K562 (cell line): ENCODE data around the gene ZCCHC24. TPM values are rescaled to one million over a fixed set of nuclear protein-coding genes. Genes with fewer than 3 reads are reported as not detected.

ENCODE experiments used
- ATAC-seq: fragments of 200-7000 bp; cut with Tn5 transposase; 3 replicates; pipeline ENCODE4 v1.9.1; 2020; ENCODE audit warnings: moderate library complexity
- BruUV-seq: library from RNA; stranded (reverse); fragments of 400-500 nt; replicated peaks from 2 replicates; lab custom pipeline; 2021; lab: Mats Ljungman, UMichigan
- CTCF ChIA-PET: fragments of 300-600 bp; formaldehyde crosslinking; extraction: SDS; loops from one replicate; lab custom pipeline; 2021; ENCODE audit warnings: low intra/inter-chr PET ratio; lab: Yijun Ruan, JAX
- POLR2A ChIA-PET: fragments of 300-600, 350-650 bp; sonication (Branson Sonifier 250); formaldehyde crosslinking; extraction: SDS; loops from one replicate; lab custom pipeline; 2021; ENCODE audit warnings: antibody characterized with exemption, inconsistent platforms; lab: Yijun Ruan, JAX
- DNase-seq, 4 experiments: peaks; one replicate each; pipeline versions ENCODE4 v3.0.0 to v3.0.0-alpha.2; 2011 to 2018; ENCODE audit warnings: low spot score in 3 of 4, mixed read lengths in 3 of 4; ENCODE audit errors: extremely low read depth in 1 of 4
- FAIRE-seq: peaks from 2 replicates; lab custom pipeline; 2011; peaks lifted over from hg19 to GRCh38; lab: Jason Lieb, UNC
- H2AFZ ChIP-seq: 2 replicates; pipeline ENCODE4 v1.6.0; 2011; ENCODE audit warnings: low read depth, low read length, control low read depth, inconsistent platforms
- H3K27ac ChIP-seq: fragments of 200-600 bp; 3 replicates; pipeline ENCODE4 v1.8.0; 2011; ENCODE audit warnings: low read depth, mild to moderate bottlenecking, control low read depth, inconsistent platforms, low read length, moderate library complexity, mixed read lengths; ENCODE audit errors: extremely low read depth
- H3K27me3 ChIP-seq, 2 experiments: fragments of 300-600 bp in 1 of 2; 2 replicates in 1 of 2; 3 replicates in 1 of 2; pipeline versions ENCODE4 v1.6.0 to v1.8.0; 2011; ENCODE audit warnings: inconsistent platforms in 2 of 2, low read length in 2 of 2, mild to moderate bottlenecking in 1 of 2, mixed read lengths in 1 of 2, moderate library complexity in 1 of 2; ENCODE audit not compliant: control insufficient read depth in 2 of 2, insufficient read depth in 2 of 2
- H3K36me3 ChIP-seq: fragments of 300-600 bp; 3 replicates; pipeline ENCODE4 v1.8.0; 2011; ENCODE audit warnings: mild to moderate bottlenecking, low read length, inconsistent platforms; ENCODE audit not compliant: control insufficient read depth, insufficient read depth
- H3K4me1 ChIP-seq, 2 experiments: fragments of 200-600 bp in 1 of 2; replicated peaks in 1 of 2; 2 replicates in 1 of 2; 3 replicates in 1 of 2; pipeline versions ENCODE4 v1.5.1 to v1.8.0; 2011; ENCODE audit warnings: inconsistent platforms in 2 of 2, low read length in 2 of 2, mild to moderate bottlenecking in 1 of 2, mixed read lengths in 1 of 2, moderate library complexity in 1 of 2; ENCODE audit not compliant: control insufficient read depth in 2 of 2, insufficient read depth in 2 of 2
- H3K4me2 ChIP-seq: 2 replicates; pipeline ENCODE4 v1.6.1; 2011; ENCODE audit warnings: low read length, control low read depth, inconsistent platforms, mixed read lengths; ENCODE audit not compliant: insufficient read depth
- H3K4me3 ChIP-seq: fragments of 200-600 bp; sonication (generic), shearing (Covaris generic); 2 replicates; pipeline ENCODE4 v1.5.1; 2016; ENCODE audit warnings: control low read depth, inconsistent platforms
- H3K79me2 ChIP-seq: fragments of 200-600 bp; 3 replicates; pipeline ENCODE4 v1.8.0; 2011; ENCODE audit warnings: low read length, inconsistent platforms; ENCODE audit not compliant: control insufficient read depth, insufficient read depth
- H3K9ac ChIP-seq, 2 experiments: 2 replicates each; pipeline versions ENCODE4 v1.6.0 to v1.6.1; 2011; ENCODE audit warnings: low read depth in 2 of 2, low read length in 2 of 2, control low read depth in 1 of 2, inconsistent platforms in 1 of 2, mild to moderate bottlenecking in 1 of 2, mixed read lengths in 1 of 2; ENCODE audit not compliant: insufficient read depth in 1 of 2
- H3K9me1 ChIP-seq: one replicate; pipeline ENCODE4 v1.6.0; 2011; ENCODE audit warnings: inconsistent platforms, mild to moderate bottlenecking, low read length, moderate library complexity; ENCODE audit not compliant: control insufficient read depth, insufficient read depth
- H3K9me3 ChIP-seq: replicated peaks from 2 replicates; pipeline ENCODE4 v1.5.1; 2011; ENCODE audit warnings: low read depth, low read length, inconsistent platforms; ENCODE audit not compliant: control insufficient read depth, insufficient read depth
- H4K20me1 ChIP-seq: replicated peaks from 2 replicates; pipeline ENCODE4 v1.6.1; 2011; ENCODE audit warnings: low read length, inconsistent platforms, mixed read lengths; ENCODE audit not compliant: control insufficient read depth, insufficient read depth
- BRF1 ChIP-seq: IDR thresholded peaks from 3 replicates; pipeline ENCODE4 v1.6.1; 2011; ENCODE audit warnings: borderline replicate concordance, mild to moderate bottlenecking; ENCODE audit not compliant: insufficient read length; ENCODE audit errors: extremely low read depth
- DPF2 ChIP-seq: fragments of 450-650 bp; IDR thresholded peaks from 2 replicates; pipeline ENCODE4 v1.6.1; 2016
- HNRNPH1 ChIP-seq: fragments of 200-400 bp; formaldehyde crosslinking; optimal IDR thresholded peaks from 2 replicates; pipeline ENCODE3; 2017; ENCODE audit warnings: low read depth, mild to moderate bottlenecking, low read length, moderate library complexity
- KAT2B ChIP-seq: IDR thresholded peaks from one replicate; pipeline ENCODE4 v1.6.1; 2012; ENCODE audit warnings: low read depth, mild to moderate bottlenecking, control low read depth, inconsistent platforms, low read length, moderate library complexity
- MED1 ChIP-seq: sonication (generic); formaldehyde crosslinking; IDR thresholded peaks from 2 replicates; pipeline ENCODE4 v1.8.1; 2023; ENCODE audit warnings: missing genetic modification reagents, borderline replicate concordance
- PURB ChIP-seq: sonication (generic); formaldehyde crosslinking; IDR thresholded peaks from 2 replicates; pipeline ENCODE4 v1.9.0; 2021; ENCODE audit warnings: low read depth, mild to moderate bottlenecking, missing genetic modification reagents
- RFX7 ChIP-seq: fragments of 250-450 bp; sonication (Bioruptor Pico); IDR thresholded peaks from 2 replicates; pipeline ENCODE4 v1.5.1; 2021; ENCODE audit warnings: mild to moderate bottlenecking
- ZNF175 ChIP-seq: fragments of 200-800 bp; sonication (Bioruptor generic); IDR thresholded peaks from 2 replicates; pipeline ENCODE4 v1.6.1; 2016; ENCODE audit warnings: low read depth, mild to moderate bottlenecking, missing genetic modification characterization, missing compliant biosample characterization
- ZNF699 ChIP-seq: fragments of 250-450 bp; sonication (Bioruptor Pico); IDR thresholded peaks from 2 replicates; pipeline ENCODE4 v1.8.0; 2021; ENCODE audit warnings: mild to moderate bottlenecking, moderate library complexity; ENCODE audit not compliant: insufficient replicate concordance
- ZNF830 ChIP-seq: fragments of 250-450 bp; sonication (Bioruptor Pico); IDR thresholded peaks from 2 replicates; pipeline ENCODE4 v1.5.0; 2021; ENCODE audit warnings: mild to moderate bottlenecking
- WGBS: fragments of 100-300 bp; shearing (Covaris generic); methylation state at CpG from one replicate; pipeline ENCODE4 v1.1.6; 2016; ENCODE audit warnings: low coverage, mixed read lengths; ENCODE audit not compliant: insufficient coverage; ENCODE audit errors: missing lambda C conversion rate; 5-methylcytosine and 5-hydroxymethylcytosine counted together
- in situ Hi-C: fragments of 300-500 bp; cut with MboI; formaldehyde crosslinking; loops from 4 replicates; pipeline ENCODE4 v1.15.0; 2018; ENCODE audit warnings: inconsistent platforms, mixed read lengths
- intact Hi-C: fragments of 100-400 bp; cut with micrococcal nuclease; formaldehyde crosslinking; loops from 2 replicates; pipeline ENCODE4 v1.14.2; 2022
- polyA plus RNA-seq, 8 experiments: library from polyadenylated mRNA; depleted of rRNA in 4 of 8; stranded (reverse) in 5 of 8; unstranded in 3 of 8; fragments of >200 nt; fragmentation: Nextera tagmentation in 2 of 8; fragmentation: Illumina TruSeq in 1 of 8; extraction: Ambion mirVana in 2 of 8; extraction: Trizol in 1 of 8; gene quantifications; 2 replicates each; pipeline versions ENCODE4 v1.2.1 to v1.2.3, GENCODE V29; 2011 to 2014; ENCODE audit warnings: inconsistent platforms in 1 of 8, missing spikeins in 1 of 8
- total RNA-seq, 7 experiments: library from RNA; depleted of rRNA in 6 of 7; stranded (reverse); fragments of >200 nt in 6 of 7; fragmentation: Illumina TruSeq in 2 of 7; extraction: Trizol in 2 of 7; gene quantifications; 2 replicates each; pipeline versions ENCODE4 v1.2.1 to v1.2.3, GENCODE V29; 2011 to 2021; ENCODE audit warnings: low replicate concordance in 1 of 7
- TF ChIP-seq, protein P1 (sequence below), 2 experiments: fragments of 150-350 bp in 1 of 2; IDR thresholded peaks; 2 replicates each; pipeline ENCODE4 v1.6.1; 2012 to 2016; ENCODE audit warnings: low read depth in 2 of 2, low read length in 2 of 2, mild to moderate bottlenecking in 1 of 2, moderate library complexity in 1 of 2
- TF ChIP-seq, protein P2 (sequence below), 3 experiments: fragments of 200-800 bp in 1 of 3; fragments of 250-450 bp in 1 of 3; fragments of 450-650 bp in 1 of 3; sonication (Bioruptor Pico) in 1 of 3; sonication (Bioruptor generic) in 1 of 3; formaldehyde crosslinking in 1 of 3; IDR thresholded peaks; 2 replicates each; pipeline versions ENCODE4 v1.6.1 to v1.8.0; 2016 to 2022; ENCODE audit warnings: mild to moderate bottlenecking in 2 of 3, missing genetic modification characterization in 2 of 3, missing compliant biosample characterization in 1 of 3, moderate library complexity in 1 of 3

ZCCHC24 gene
- total and polyA plus RNA-seq, 9 of the 15 experiments (the other 6 are each of a cell fraction or from before 2014, with no cell fraction given) = 0.84 to 11.0 (median 4.6) TPM

GRCh38 chr10:79342811-79343561 lies 102.4 kb downstream of the ZCCHC24 start (continued):
- TF ChIP-seq, protein P1, sequence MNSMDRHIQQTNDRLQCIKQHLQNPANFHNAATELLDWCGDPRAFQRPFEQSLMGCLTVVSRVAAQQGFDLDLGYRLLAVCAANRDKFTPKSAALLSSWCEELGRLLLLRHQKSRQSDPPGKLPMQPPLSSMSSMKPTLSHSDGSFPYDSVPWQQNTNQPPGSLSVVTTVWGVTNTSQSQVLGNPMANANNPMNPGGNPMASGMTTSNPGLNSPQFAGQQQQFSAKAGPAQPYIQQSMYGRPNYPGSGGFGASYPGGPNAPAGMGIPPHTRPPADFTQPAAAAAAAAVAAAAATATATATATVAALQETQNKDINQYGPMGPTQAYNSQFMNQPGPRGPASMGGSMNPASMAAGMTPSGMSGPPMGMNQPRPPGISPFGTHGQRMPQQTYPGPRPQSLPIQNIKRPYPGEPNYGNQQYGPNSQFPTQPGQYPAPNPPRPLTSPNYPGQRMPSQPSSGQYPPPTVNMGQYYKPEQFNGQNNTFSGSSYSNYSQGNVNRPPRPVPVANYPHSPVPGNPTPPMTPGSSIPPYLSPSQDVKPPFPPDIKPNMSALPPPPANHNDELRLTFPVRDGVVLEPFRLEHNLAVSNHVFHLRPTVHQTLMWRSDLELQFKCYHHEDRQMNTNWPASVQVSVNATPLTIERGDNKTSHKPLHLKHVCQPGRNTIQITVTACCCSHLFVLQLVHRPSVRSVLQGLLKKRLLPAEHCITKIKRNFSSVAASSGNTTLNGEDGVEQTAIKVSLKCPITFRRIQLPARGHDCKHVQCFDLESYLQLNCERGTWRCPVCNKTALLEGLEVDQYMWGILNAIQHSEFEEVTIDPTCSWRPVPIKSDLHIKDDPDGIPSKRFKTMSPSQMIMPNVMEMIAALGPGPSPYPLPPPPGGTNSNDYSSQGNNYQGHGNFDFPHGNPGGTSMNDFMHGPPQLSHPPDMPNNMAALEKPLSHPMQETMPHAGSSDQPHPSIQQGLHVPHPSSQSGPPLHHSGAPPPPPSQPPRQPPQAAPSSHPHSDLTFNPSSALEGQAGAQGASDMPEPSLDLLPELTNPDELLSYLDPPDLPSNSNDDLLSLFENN (IDR thresholded peaks at IDR 0.05; ENCODE audit: low read depth in 2 of 2, low read length in 2 of 2) = no peak

DNA sequence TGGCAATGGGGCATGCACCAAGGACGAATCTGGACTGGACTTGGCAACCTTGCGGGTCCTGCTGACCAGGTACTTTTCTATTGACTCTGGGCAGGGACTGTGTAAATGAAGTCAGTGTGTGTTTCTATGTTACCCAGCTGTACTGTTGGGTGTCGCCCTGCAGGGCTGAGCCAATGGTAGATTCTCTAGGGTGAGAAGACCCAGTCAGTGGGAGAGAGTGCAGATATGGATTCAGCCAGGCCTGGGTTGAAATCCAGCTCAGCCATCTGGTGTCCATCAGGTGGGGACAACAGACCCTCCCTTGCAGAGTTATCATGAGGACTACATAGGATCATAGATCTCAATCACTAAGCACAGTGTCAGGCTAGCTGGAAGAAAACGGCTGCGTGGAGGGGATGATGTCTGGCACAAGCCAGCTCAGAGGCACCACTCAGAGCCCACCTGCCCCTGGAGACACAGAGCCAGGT lies 103.1 kb downstream of the ZCCHC24 start:
- Histone ChIP-seq H3K79me2 (peaks cover under 1% of the 10 kb centered on the region), H3K9me1 (no peaks in the 10 kb centered on the region), H3K36me3 (no peaks in the 10 kb centered on the region), H3K4me3 (no peak overlapping the region), H3K9ac (no peak overlapping the region), H3K9me3 (no peaks in the 10 kb centered on the region), H3K27me3 (no peaks in the 10 kb centered on the region), H2AFZ (no peak overlapping the region), H3K27ac (no peak overlapping the region), H3K4me1 (peaks cover 19 to 20% of the 10 kb centered on the region in 2 experiments; a peak in 4 of 5 replicates), H4K20me1 (no peaks in the 10 kb centered on the region), H3K4me2 (no peak overlapping the region)
- ATAC-seq (no peak), DNase-seq (no peak), FAIRE-seq (no peak)
- in situ Hi-C loops (no loop called here), intact Hi-C loops (loop anchor here (2.0 kb wide), 1 partner anchor 50 kb away; no protein-coding TSS in a partner anchor)
- BruUV-seq = no TSS peak
- ChIA-PET CTCF (no interaction called here), POLR2A (interaction anchor here (0.7 to 1.8 kb wide), 3 partner anchors 8 to 57 kb away, joined by 3 to 9 read pairs (median 4); no protein-coding TSS in a partner anchor)
- 45% methylated on average over 5 of the region's 5 CpGs for WGBS
- TF ChIP-seq, protein P2, sequence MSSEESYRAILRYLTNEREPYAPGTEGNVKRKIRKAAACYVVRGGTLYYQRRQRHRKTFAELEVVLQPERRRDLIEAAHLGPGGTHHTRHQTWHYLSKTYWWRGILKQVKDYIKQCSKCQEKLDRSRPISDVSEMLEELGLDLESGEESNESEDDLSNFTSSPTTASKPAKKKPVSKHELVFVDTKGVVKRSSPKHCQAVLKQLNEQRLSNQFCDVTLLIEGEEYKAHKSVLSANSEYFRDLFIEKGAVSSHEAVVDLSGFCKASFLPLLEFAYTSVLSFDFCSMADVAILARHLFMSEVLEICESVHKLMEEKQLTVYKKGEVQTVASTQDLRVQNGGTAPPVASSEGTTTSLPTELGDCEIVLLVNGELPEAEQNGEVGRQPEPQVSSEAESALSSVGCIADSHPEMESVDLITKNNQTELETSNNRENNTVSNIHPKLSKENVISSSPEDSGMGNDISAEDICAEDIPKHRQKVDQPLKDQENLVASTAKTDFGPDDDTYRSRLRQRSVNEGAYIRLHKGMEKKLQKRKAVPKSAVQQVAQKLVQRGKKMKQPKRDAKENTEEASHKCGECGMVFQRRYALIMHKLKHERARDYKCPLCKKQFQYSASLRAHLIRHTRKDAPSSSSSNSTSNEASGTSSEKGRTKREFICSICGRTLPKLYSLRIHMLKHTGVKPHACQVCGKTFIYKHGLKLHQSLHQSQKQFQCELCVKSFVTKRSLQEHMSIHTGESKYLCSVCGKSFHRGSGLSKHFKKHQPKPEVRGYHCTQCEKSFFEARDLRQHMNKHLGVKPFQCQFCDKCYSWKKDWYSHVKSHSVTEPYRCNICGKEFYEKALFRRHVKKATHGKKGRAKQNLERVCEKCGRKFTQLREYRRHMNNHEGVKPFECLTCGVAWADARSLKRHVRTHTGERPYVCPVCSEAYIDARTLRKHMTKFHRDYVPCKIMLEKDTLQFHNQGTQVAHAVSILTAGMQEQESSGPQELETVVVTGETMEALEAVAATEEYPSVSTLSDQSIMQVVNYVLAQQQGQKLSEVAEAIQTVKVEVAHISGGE (CRISPR knock-in tag; IDR thresholded peaks at IDR 0.05) = no peak
- TF ChIP-seq RFX7 = no peak
- TF ChIP-seq BRF1 = no peak
- no peak for TF ChIP-seq DPF2
- TF ChIP-seq ZNF175 = no peak
- no peak for TF ChIP-seq MED1 (CRISPR knock-in tag)
- TF ChIP-seq KAT2B = no peak
- TF ChIP-seq PURB (CRISPR knock-in tag) = no peak
- no peak for TF ChIP-seq ZNF830 (CRISPR knock-in tag)
- no peak for TF ChIP-seq HNRNPH1
- TF ChIP-seq ZNF699 (CRISPR knock-in tag) = no peak
